H1 (cell line): ENCODE measurements around the gene DDN. TPM values are rescaled to one million over a fixed set of nuclear protein-coding genes. Genes with fewer than 3 reads are reported as not detected.

Source experiments
- CTCF ChIA-PET: fragments of 300-600 bp; sonication (Branson Sonifier 250); formaldehyde crosslinking; loops from one replicate; lab custom pipeline; 2021; ENCODE audit not compliant: partially characterized antibody; lab: Charles Lee
- POLR2A ChIA-PET: fragments of 300-600 bp; sonication (Branson Sonifier 250); formaldehyde crosslinking; loops from one replicate; lab custom pipeline; 2021; ENCODE audit warnings: inconsistent platforms; ENCODE audit not compliant: partially characterized antibody; lab: Charles Lee
- DNase-seq, 2 experiments: peaks; one replicate each; pipeline versions ENCODE4 v3.0.0 to v3.0.0-alpha.2; 2010 to 2022; ENCODE audit warnings: low spot score in 2 of 2, low read depth in 1 of 2, mixed read lengths in 1 of 2
- FAIRE-seq: peaks from 2 replicates; lab custom pipeline; 2011; peaks lifted over from hg19 to GRCh38; lab: Jason Lieb, UNC
- H2AFZ ChIP-seq: 2 replicates; pipeline ENCODE4 v1.8.1; 2012; ENCODE audit warnings: low read length, inconsistent platforms
- H2AK5ac ChIP-seq: 2 replicates; pipeline ENCODE4 v1.6.1; 2013; ENCODE audit warnings: low read depth, low read length
- H2BK120ac ChIP-seq: replicated peaks from 2 replicates; pipeline ENCODE3; 2013; ENCODE audit warnings: low read depth, low read length, inconsistent platforms
- H2BK12ac ChIP-seq: 2 replicates; pipeline ENCODE4 v1.6.1; 2013; ENCODE audit warnings: low read depth, low read length
- H2BK15ac ChIP-seq: 2 replicates; pipeline ENCODE4 v1.6.1; 2013; ENCODE audit warnings: low read length
- H2BK20ac ChIP-seq: 2 replicates; pipeline ENCODE4 v1.6.1; 2013; ENCODE audit warnings: low read length
- H2BK5ac ChIP-seq: 2 replicates; pipeline ENCODE4 v1.6.1; 2013; ENCODE audit warnings: low read depth, low read length
- H3K14ac ChIP-seq: 2 replicates; pipeline ENCODE4 v1.6.1; 2013; ENCODE audit warnings: inconsistent platforms; ENCODE audit not compliant: insufficient read length
- H3K18ac ChIP-seq: 2 replicates; pipeline ENCODE4 v1.6.1; 2013; ENCODE audit warnings: low read length; ENCODE audit errors: extremely low read depth
- H3K23ac ChIP-seq: 2 replicates; pipeline ENCODE4 v1.6.1; 2013; ENCODE audit warnings: inconsistent platforms; ENCODE audit not compliant: insufficient read length
- H3K23me2 ChIP-seq: 2 replicates; pipeline ENCODE4 v1.6.1; 2013; ENCODE audit warnings: low read depth, low read length
- H3K27ac ChIP-seq: 2 replicates; pipeline ENCODE4 v1.6.1; 2011; ENCODE audit warnings: low read depth, low read length, inconsistent platforms
- H3K27me3 ChIP-seq, 4 experiments: replicated peaks in 1 of 4; 1 replicate in 1 of 4; 2 replicates in 3 of 4; pipeline versions ENCODE4 v1.6.1 to v1.8.1; 2011 to 2013; ENCODE audit warnings: low read length in 3 of 4, mild to moderate bottlenecking in 3 of 4, inconsistent platforms in 2 of 4, mixed read lengths in 2 of 4, moderate library complexity in 1 of 4; ENCODE audit not compliant: control insufficient read depth in 3 of 4, insufficient read depth in 3 of 4; ENCODE audit errors: extremely low read depth in 1 of 4
- H3K36me3 ChIP-seq, 4 experiments: 2 replicates each; pipeline versions ENCODE4 v1.6.1 to v1.8.1; 2011 to 2013; ENCODE audit warnings: mild to moderate bottlenecking in 4 of 4, low read length in 3 of 4, moderate library complexity in 2 of 4, control low read depth in 1 of 4, inconsistent platforms in 1 of 4; ENCODE audit not compliant: insufficient read depth in 4 of 4, control insufficient read depth in 2 of 4
- H3K4ac ChIP-seq: replicated peaks from 2 replicates; pipeline ENCODE3; 2013; ENCODE audit warnings: low read length, low read depth, mixed read lengths, inconsistent platforms; ENCODE audit not compliant: insufficient read length
- H3K4me1 ChIP-seq, 4 experiments: replicated peaks in 1 of 4; 1 replicate in 1 of 4; 2 replicates in 3 of 4; pipeline versions ENCODE4 v1.6.1 to v1.8.1; 2011 to 2013; ENCODE audit warnings: low read length in 3 of 4, inconsistent platforms in 2 of 4, mixed read lengths in 1 of 4; ENCODE audit not compliant: insufficient read depth in 4 of 4, control insufficient read depth in 3 of 4
- H3K4me2 ChIP-seq, 2 experiments: 2 replicates each; pipeline versions ENCODE4 v1.6.1 to v1.8.1; 2011 to 2013; ENCODE audit warnings: low read depth in 2 of 2, low read length in 2 of 2, control low read depth in 1 of 2, inconsistent platforms in 1 of 2, mild to moderate bottlenecking in 1 of 2; ENCODE audit not compliant: insufficient read depth in 1 of 2
- H3K4me3 ChIP-seq, 4 experiments: fragments of 200-600, 300-600 bp in 1 of 4; sonication (generic), shearing (Covaris generic), sonication (Bioruptor Twin) in 1 of 4; 2 replicates each; pipeline versions ENCODE4 v1.5.1 to v1.8.1; 2011 to 2016; ENCODE audit warnings: low read length in 4 of 4, low read depth in 3 of 4, control low read depth in 2 of 4, inconsistent platforms in 2 of 4, mild to moderate bottlenecking in 2 of 4, mixed read lengths in 1 of 4, moderate library complexity in 1 of 4; ENCODE audit not compliant: insufficient read depth in 2 of 4; ENCODE audit errors: extremely low read depth in 1 of 4
- H3K56ac ChIP-seq: replicated peaks from 2 replicates; pipeline ENCODE3; 2013; ENCODE audit warnings: low read depth, mild to moderate bottlenecking, mixed read lengths, low read length, inconsistent platforms; ENCODE audit not compliant: insufficient read length
- H3K79me1 ChIP-seq: 2 replicates; pipeline ENCODE4 v1.6.1; 2013; ENCODE audit warnings: low read depth, low read length, control low read depth
- H3K79me2 ChIP-seq, 2 experiments: 2 replicates each; pipeline versions ENCODE4 v1.6.1 to v1.8.1; 2012 to 2013; ENCODE audit warnings: low read length in 2 of 2, mild to moderate bottlenecking in 2 of 2, inconsistent platforms in 1 of 2; ENCODE audit not compliant: insufficient read depth in 2 of 2, control insufficient read depth in 1 of 2
- H3K9ac ChIP-seq, 4 experiments: replicated peaks in 1 of 4; 1 replicate in 1 of 4; 2 replicates in 3 of 4; pipeline versions ENCODE4 v1.6.1 to v1.8.1; 2011 to 2013; ENCODE audit warnings: low read depth in 3 of 4, low read length in 3 of 4, control low read depth in 2 of 4, mild to moderate bottlenecking in 2 of 4, moderate library complexity in 2 of 4, inconsistent platforms in 1 of 4; ENCODE audit errors: extremely low read depth in 1 of 4
- H3K9me3 ChIP-seq, 2 experiments: 2 replicates each; pipeline versions ENCODE4 v1.6.1 to v1.8.1; 2012 to 2013; ENCODE audit warnings: mild to moderate bottlenecking in 2 of 2, moderate library complexity in 2 of 2, control low read depth in 1 of 2, inconsistent platforms in 1 of 2, low read depth in 1 of 2, low read length in 1 of 2, mixed read lengths in 1 of 2; ENCODE audit not compliant: insufficient read depth in 2 of 2
- H4K20me1 ChIP-seq, 2 experiments: replicated peaks in 1 of 2; 2 replicates each; pipeline versions ENCODE3 to v1.8.1; 2011 to 2013; ENCODE audit warnings: inconsistent platforms in 2 of 2, low read length in 2 of 2, mild to moderate bottlenecking in 1 of 2; ENCODE audit not compliant: insufficient read depth in 2 of 2, control insufficient read depth in 1 of 2
- H4K5ac ChIP-seq: 2 replicates; pipeline ENCODE4 v1.6.1; 2013; ENCODE audit warnings: low read length, low read depth, mixed read lengths, inconsistent platforms; ENCODE audit not compliant: insufficient read length
- H4K8ac ChIP-seq: 2 replicates; pipeline ENCODE4 v1.8.0; 2013; ENCODE audit warnings: mild to moderate bottlenecking, moderate library complexity, low read length, inconsistent platforms; ENCODE audit not compliant: insufficient read depth; ENCODE audit errors: extremely low read depth
- H4K91ac ChIP-seq: replicated peaks from 2 replicates; pipeline ENCODE3; 2013; ENCODE audit warnings: low read length, mixed read lengths, inconsistent platforms; ENCODE audit not compliant: insufficient read length
- JUND ChIP-seq: IDR thresholded peaks from 2 replicates; pipeline ENCODE4 v1.6.1; 2011; ENCODE audit warnings: mild to moderate bottlenecking, improper control_type of control experiment, low read length
- WGBS, 2 experiments: shearing (Covaris generic) in 1 of 2; methylation state at CpG; one replicate each; pipeline versions ENCODE4 v1.1.6 to v1.1.7; 2013 to 2015; ENCODE audit warnings: low lambda C conversion rate in 2 of 2, mixed read lengths in 2 of 2, inconsistent platforms in 1 of 2, low coverage in 1 of 2, missing lambda C conversion rate in 1 of 2; ENCODE audit not compliant: insufficient replicate concordance in 2 of 2, insufficient coverage in 1 of 2, insufficient read length in 1 of 2; ENCODE audit errors: extremely low coverage in 1 of 2, missing lambda C conversion rate in 1 of 2; 5-methylcytosine and 5-hydroxymethylcytosine counted together
- polyA plus RNA-seq, 7 experiments: library from polyadenylated mRNA; depleted of rRNA in 3 of 7; stranded (reverse) in 5 of 7; unstranded in 2 of 7; fragments of >200 nt in 5 of 7; fragments of 200-250 nt in 2 of 7; gene quantifications; 1 replicate in 5 of 7; 2 replicates in 1 of 7; 4 replicates in 1 of 7; pipeline versions ENCODE4 v1.2.1 to v1.2.3, GENCODE V29; 2011 to 2013; ENCODE audit warnings: missing spikeins in 2 of 7, mixed read lengths in 2 of 7
- total RNA-seq: library from RNA; stranded (reverse); fragmentation: NEBNext Ultra II Directional; extraction: Animal tissue kit (Norgen Biotek cat#: 25700); gene quantifications from 2 replicates; pipeline ENCODE4 v1.2.1, GENCODE V29; 2021

Gene DDN
- total and polyA plus RNA-seq, 2 of the 8 experiments (the other 6 are each of a cell fraction or from before 2014, with no cell fraction given): 0.14 to 0.30 TPM

- Histone ChIP-seq H3K4ac (no peak overlapping the region), H3K23ac (no peak overlapping the region), H3K9me3 (no peaks in the 10 kb centered on the region), H4K5ac (no peak overlapping the region), H3K23me2 (peaks cover 7% of the 10 kb centered on the region; the same call in 1 of the 2 replicates), H3K18ac (no peak overlapping the region), H2BK20ac (no peak overlapping the region), H3K27ac (no peak overlapping the region), H3K79me2 (no peaks in the 10 kb centered on the region), H2BK12ac (no peak overlapping the region), H4K91ac (no peak overlapping the region), H4K8ac (no peak overlapping the region), H3K14ac (no peak overlapping the region), H2BK5ac (no peak overlapping the region), H3K9ac (no peak overlapping the region), H3K4me2 (no peak overlapping the region), H2BK15ac (0 out of 2 replicates have a peak overlapping the region, but pooled peaks have one; percentile 61), H3K79me1 (no peaks in the 10 kb centered on the region), H2BK120ac (no peak overlapping the region), H3K27me3 (peaks cover 44 to 77% (median 68%) of the 10 kb centered on the region in 4 experiments), H4K20me1 (peaks cover 2 to 4% of the 10 kb centered on the region in 2 experiments), H3K4me3 (no peak overlapping the region), H2AK5ac (no peak overlapping the region), H3K56ac (no peak overlapping the region), H3K4me1 (peaks cover 0 to 14% (median 10%) of the 10 kb centered on the region in 4 experiments; a peak in 6 of 7 replicates), H2AFZ (no peak overlapping the region), H3K36me3 (peaks cover 0 to 6% (median 0%) of the 10 kb centered on the region in 4 experiments; a peak in 1 of 8 replicates)
- POLR2A ChIA-PET: interaction anchor here (1.9 kb wide), 1 partner anchor 12 kb away, joined by 5 read pairs; no protein-coding TSS in a partner anchor
- FAIRE-seq (no peak), DNase-seq (no peak)
- CTCF ChIA-PET: interaction anchor here (0.6 to 40.8 kb wide), 3 partner anchors 6 to 260 kb away, joined by 3 to 1336 read pairs (median 1336); partner anchors contain the start of genes ARF3, DDN, WNT1 and WNT10B
- WGBS, 2 experiments: 52% methylated on average over 9 of the region's 10 CpGs; no CpG with 5 or more reads in 1 of the 2 experiments
- TF ChIP-seq JUND: no peak
Observed at GRCh38 chr12:48985475-48985897, 13.7 kb downstream of the DDN start.
